Glutamatergic neuron (in vitro differentiated cells): Measurements from ENCODE around the gene EPN3. TPM values are rescaled to one million over a fixed set of nuclear protein-coding genes. Genes with fewer than 3 reads are reported as not detected.
A peak's percentile ranks its signal among the peaks of the same experiment; 100 is the strongest.

ENCODE experiments used
- DNase-seq: peaks from one replicate; pipeline ENCODE4 v3.0.0; 2022
- H3K27ac Mint-ChIP-seq: one replicate; pipeline ENCODE4 v1.8.0; 2020; ENCODE audit warnings: mild to moderate bottlenecking, mixed read lengths, inconsistent platforms; ENCODE audit not compliant: unreplicated experiment
- H3K27me3 Mint-ChIP-seq: one replicate; pipeline ENCODE4 v1.8.0; 2020; ENCODE audit warnings: mild to moderate bottlenecking, moderate library complexity, mixed read lengths, inconsistent platforms; ENCODE audit not compliant: unreplicated experiment
- H3K36me3 Mint-ChIP-seq: one replicate; pipeline ENCODE4 v1.8.0; 2020; ENCODE audit warnings: mild to moderate bottlenecking, mixed read lengths, inconsistent platforms; ENCODE audit not compliant: unreplicated experiment
- H3K4me1 Mint-ChIP-seq: one replicate; pipeline ENCODE4 v1.8.0; 2020; ENCODE audit warnings: mild to moderate bottlenecking, low read depth, mixed read lengths, inconsistent platforms; ENCODE audit not compliant: unreplicated experiment
- H3K4me3 Mint-ChIP-seq: one replicate; pipeline ENCODE4 v1.8.0; 2020; ENCODE audit warnings: mild to moderate bottlenecking, mixed read lengths, inconsistent platforms; ENCODE audit not compliant: unreplicated experiment
- H3K9me3 Mint-ChIP-seq: one replicate; pipeline ENCODE4 v1.8.0; 2020; ENCODE audit warnings: mild to moderate bottlenecking, moderate library complexity, mixed read lengths, inconsistent platforms; ENCODE audit not compliant: unreplicated experiment
- total RNA-seq: library from RNA; stranded (reverse); fragmentation: NEBNext Ultra II Directional; extraction: Animal tissue kit (Norgen Biotek cat#: 25700); gene quantifications from one replicate; pipeline ENCODE4 v1.2.1, GENCODE V29; 2021; ENCODE audit not compliant: unreplicated experiment
- TF ChIP-seq, protein P1 (sequence below): fragments of 200-600 bp; sonication (generic); IDR thresholded peaks from one replicate; pipeline ENCODE4 v1.5.0; 2021; ENCODE audit not compliant: partially characterized antibody, unreplicated experiment

EPN3 gene
- total RNA-seq, 1 donor from 2014 or later, result 0.12 TPM

DNA sequence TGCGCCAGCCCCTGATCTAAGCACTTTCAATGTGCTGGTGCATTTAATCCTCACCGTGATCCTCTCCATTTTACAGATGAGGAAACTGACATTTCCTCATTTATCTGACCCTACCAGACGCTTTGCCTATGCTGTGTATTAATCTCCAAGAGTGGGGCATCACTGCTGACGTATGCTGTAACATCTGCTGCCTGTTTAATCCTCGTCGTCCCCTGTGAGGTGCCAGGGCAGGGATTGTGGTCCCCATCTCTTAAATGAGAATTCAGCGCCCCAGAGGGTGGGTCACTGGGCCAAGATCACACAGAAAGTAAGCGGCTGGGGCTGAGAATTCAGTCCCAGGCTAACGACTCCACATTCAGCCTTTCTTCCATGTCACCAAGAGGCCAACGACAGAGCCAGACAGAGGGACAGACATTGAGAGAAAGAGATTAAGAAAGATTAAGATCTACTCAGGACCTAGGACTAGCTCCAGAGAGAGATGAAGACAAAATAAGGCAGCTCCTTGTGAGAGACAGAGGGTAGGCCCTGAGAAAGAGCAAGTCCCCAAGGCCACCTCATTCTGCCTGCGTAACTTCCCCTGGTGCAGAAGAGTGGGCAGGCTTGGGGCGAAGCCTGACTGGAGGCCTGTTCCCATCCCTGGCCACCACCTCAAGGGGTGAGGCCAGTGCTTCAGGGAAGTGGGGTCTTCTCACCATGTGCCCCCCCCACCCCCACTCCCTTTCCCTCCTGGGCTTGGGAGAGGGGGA lies 41.5 kb downstream of the EPN3 start:
- H3K27ac Mint-ChIP-seq, result no peak overlapping the region

DNA sequence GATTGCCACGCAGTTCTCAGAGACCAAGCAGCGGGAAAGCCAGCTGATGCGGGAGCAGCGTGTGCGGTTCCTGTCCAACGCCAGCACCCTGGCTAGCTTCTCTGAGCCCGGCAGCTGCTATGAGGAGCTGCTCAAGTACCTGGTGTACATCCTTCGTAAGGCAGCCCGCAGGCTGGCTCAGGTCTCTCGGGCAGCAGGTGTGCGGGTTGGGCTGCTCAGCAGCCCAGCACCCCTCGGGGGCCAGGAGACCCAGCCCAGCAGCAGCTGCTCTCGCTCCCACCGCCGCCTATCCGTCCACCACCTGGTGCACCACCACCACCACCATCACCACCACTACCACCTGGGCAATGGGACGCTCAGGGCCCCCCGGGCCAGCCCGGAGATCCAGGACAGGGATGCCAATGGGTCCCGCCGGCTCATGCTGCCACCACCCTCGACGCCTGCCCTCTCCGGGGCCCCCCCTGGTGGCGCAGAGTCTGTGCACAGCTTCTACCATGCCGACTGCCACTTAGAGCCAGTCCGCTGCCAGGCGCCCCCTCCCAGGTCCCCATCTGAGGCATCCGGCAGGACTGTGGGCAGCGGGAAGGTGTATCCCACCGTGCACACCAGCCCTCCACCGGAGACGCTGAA lies 43.2 kb downstream of the EPN3 start:
- no peak overlapping the region for H3K4me3 Mint-ChIP-seq
- TF ChIP-seq, protein P1, sequence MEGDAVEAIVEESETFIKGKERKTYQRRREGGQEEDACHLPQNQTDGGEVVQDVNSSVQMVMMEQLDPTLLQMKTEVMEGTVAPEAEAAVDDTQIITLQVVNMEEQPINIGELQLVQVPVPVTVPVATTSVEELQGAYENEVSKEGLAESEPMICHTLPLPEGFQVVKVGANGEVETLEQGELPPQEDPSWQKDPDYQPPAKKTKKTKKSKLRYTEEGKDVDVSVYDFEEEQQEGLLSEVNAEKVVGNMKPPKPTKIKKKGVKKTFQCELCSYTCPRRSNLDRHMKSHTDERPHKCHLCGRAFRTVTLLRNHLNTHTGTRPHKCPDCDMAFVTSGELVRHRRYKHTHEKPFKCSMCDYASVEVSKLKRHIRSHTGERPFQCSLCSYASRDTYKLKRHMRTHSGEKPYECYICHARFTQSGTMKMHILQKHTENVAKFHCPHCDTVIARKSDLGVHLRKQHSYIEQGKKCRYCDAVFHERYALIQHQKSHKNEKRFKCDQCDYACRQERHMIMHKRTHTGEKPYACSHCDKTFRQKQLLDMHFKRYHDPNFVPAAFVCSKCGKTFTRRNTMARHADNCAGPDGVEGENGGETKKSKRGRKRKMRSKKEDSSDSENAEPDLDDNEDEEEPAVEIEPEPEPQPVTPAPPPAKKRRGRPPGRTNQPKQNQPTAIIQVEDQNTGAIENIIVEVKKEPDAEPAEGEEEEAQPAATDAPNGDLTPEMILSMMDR, result no peak
- DNase-seq, result no peak
- peaks cover 13% of the 10 kb centered on the region for H3K27me3 Mint-ChIP-seq
- peaks cover 10% of the 10 kb centered on the region for H3K9me3 Mint-ChIP-seq
- peaks cover 3% of the 10 kb centered on the region for H3K36me3 Mint-ChIP-seq
- peaks cover 10% of the 10 kb centered on the region for H3K4me1 Mint-ChIP-seq
- H3K27ac Mint-ChIP-seq, result no peak overlapping the region

More for the DNA sequence above, 41.5 kb downstream of the EPN3 start:
- peaks cover 3% of the 10 kb centered on the region for H3K36me3 Mint-ChIP-seq
- TF ChIP-seq, protein P1, result no peak
- DNase-seq, result no peak
- H3K4me1 Mint-ChIP-seq, result peaks cover 20% of the 10 kb centered on the region
- peaks cover 10% of the 10 kb centered on the region for H3K9me3 Mint-ChIP-seq
- no peak overlapping the region for H3K4me3 Mint-ChIP-seq
- peaks cover 15% of the 10 kb centered on the region for H3K27me3 Mint-ChIP-seq

DNA sequence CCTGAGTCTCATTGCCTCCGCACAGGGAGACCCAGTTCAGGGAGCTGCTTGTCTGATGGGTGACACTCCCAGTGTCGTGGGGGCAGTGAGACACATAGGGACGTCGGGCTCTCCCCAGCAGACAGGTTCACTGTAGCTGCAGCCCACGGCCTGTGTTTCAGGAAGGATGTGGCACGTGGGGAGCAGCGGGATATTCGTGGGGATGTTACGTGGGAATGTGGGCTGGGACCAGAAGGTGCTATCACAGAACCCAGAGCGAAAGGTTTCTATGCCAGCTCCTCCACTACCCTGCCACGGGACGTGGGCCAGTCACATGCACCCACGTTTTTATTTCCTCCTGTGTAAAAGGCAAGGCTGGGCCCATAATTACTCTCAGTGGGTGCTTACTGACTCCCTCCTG lies 44.3 kb downstream of the EPN3 start:
- Mint-ChIP-seq H3K36me3 (peaks cover 2% of the 10 kb centered on the region), H3K27ac (no peak overlapping the region), H3K9me3 (peaks cover 12% of the 10 kb centered on the region), H3K27me3 (peaks cover 12% of the 10 kb centered on the region), H3K4me1 (peaks cover 8% of the 10 kb centered on the region), H3K4me3 (no peak overlapping the region)
- DNase-seq, result no peak
- TF ChIP-seq, protein P1, result no peak

DNA sequence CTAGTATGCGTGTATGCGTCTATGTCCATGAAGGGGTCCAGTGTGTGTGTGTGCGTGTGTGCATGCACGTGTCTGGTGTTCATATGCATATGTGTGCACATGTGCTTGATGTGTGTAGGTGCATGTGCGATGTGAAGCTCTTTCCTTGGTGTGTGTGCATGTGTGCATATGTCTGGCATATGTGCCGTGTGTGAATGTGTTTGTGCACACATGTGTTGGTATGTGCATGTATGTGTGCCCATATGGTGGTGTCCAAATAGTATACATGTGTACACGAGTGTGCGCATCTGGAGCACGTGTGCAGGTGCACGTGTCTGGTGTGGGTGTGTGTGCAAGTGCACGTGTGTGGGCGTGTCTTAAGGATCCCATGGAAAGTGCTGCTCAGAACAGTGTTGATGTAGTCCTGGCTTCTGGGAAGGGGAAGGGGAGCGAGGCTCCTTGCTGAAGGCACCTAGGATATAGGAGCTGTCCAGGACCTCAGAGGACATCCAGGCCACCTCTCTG lies 45.0 kb downstream of the EPN3 start:
- peaks cover 15% of the 10 kb centered on the region for H3K9me3 Mint-ChIP-seq
- no peaks in the 10 kb centered on the region for H3K36me3 Mint-ChIP-seq
- H3K27ac Mint-ChIP-seq, result peak overlapping the region; percentile 50
- peaks cover 7% of the 10 kb centered on the region for H3K4me1 Mint-ChIP-seq
- peaks cover 12% of the 10 kb centered on the region for H3K27me3 Mint-ChIP-seq
- no peak for DNase-seq
- no peak overlapping the region for H3K4me3 Mint-ChIP-seq
- TF ChIP-seq, protein P1, result no peak

DNA sequence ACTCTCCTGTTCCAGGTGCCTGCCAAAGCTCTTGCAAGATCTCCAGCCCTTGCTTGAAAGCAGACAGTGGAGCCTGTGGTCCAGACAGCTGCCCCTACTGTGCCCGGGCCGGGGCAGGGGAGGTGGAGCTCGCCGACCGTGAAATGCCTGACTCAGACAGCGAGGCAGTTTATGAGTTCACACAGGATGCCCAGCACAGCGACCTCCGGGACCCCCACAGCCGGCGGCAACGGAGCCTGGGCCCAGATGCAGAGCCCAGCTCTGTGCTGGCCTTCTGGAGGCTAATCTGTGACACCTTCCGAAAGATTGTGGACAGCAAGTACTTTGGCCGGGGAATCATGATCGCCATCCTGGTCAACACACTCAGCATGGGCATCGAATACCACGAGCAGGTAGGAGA lies 45.6 kb downstream of the EPN3 start:
- H3K36me3 Mint-ChIP-seq, result no peaks in the 10 kb centered on the region
- H3K4me1 Mint-ChIP-seq, result peaks cover 7% of the 10 kb centered on the region
- no peak overlapping the region for H3K27ac Mint-ChIP-seq
- peaks cover 15% of the 10 kb centered on the region for H3K9me3 Mint-ChIP-seq
- no peak overlapping the region for H3K4me3 Mint-ChIP-seq
- DNase-seq, result no peak
- TF ChIP-seq, protein P1, result no peak
- H3K27me3 Mint-ChIP-seq, result peaks cover 10% of the 10 kb centered on the region
